ENCODE measurements around the gene GRN.

- TF ChIP-seq POLR2A (IDR thresholded peaks at IDR 0.05; ENCODE audit: low read length) (no peak), EHMT2 (IDR thresholded peaks at IDR 0.05; ENCODE audit: low read depth) (no peak)
Observed at GRCh38 chr17:44360826-44361225, 15.7 kb downstream of the GRN start.

All from A549 (cell line).